Duodenal mucosa (tissue), 2 donors: ENCODE results near the gene AMT.
"Not testable (repeated sequence)": the region's sequence is repeated elsewhere in the genome, so short reads cannot be mapped to it uniquely, and the experiment has no call there.

ENCODE experiments used
- H3K27ac ChIP-seq: one replicate; pipeline ENCODE4 v1.7.0; 2013; ENCODE audit warnings: low read depth, low read length
- H3K27me3 ChIP-seq, 2 donors: one replicate each; pipeline ENCODE4 v1.7.0; 2013; ENCODE audit warnings: low read length in 2 of 2, control low read depth in 1 of 2; ENCODE audit not compliant: insufficient read depth in 2 of 2, control insufficient read depth in 1 of 2
- H3K36me3 ChIP-seq, 2 donors: one replicate each; pipeline ENCODE4 v1.7.0; 2013; ENCODE audit warnings: low read length in 2 of 2, control low read depth in 1 of 2; ENCODE audit not compliant: insufficient read depth in 2 of 2, control insufficient read depth in 1 of 2
- H3K4me1 ChIP-seq, 2 donors: one replicate each; pipeline ENCODE4 v1.7.0; 2013; ENCODE audit warnings: low read length in 2 of 2, control low read depth in 1 of 2; ENCODE audit not compliant: insufficient read depth in 2 of 2, control insufficient read depth in 1 of 2
- H3K4me3 ChIP-seq, 2 donors: one replicate each; pipeline ENCODE4 v1.7.0; 2013; ENCODE audit warnings: low read length in 2 of 2, low read depth in 1 of 2
- H3K9ac ChIP-seq, 2 donors: one replicate each; pipeline ENCODE4 v1.7.0; 2013; ENCODE audit warnings: low read length in 2 of 2, low read depth in 1 of 2
- H3K9me3 ChIP-seq, 2 donors: one replicate each; pipeline ENCODE4 v1.7.0; 2013; ENCODE audit warnings: low read length in 2 of 2, control low read depth in 1 of 2; ENCODE audit not compliant: control insufficient read depth in 1 of 2

Gene AMT

DNA sequence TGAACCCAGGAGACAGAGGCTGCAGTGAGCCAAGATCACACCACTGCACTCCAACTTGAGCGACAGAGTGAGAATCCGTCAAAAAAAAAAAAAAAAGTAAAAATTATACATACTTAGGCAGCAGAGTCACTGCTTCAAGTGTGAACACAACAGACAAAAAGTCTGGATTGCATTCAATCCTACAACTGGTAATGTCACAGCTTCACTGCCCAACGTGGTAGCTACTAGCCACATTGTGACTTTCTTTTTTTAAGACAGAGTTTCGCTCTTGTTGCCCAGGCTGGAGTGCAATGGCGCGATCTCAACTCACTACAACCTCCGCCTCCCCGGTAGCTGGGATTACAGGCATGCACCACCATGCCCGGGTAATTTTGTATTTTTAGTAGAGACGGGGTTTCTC is 31.0 kb downstream of the AMT start:
- H3K4me1 ChIP-seq, result not testable (repeated sequence)

DNA sequence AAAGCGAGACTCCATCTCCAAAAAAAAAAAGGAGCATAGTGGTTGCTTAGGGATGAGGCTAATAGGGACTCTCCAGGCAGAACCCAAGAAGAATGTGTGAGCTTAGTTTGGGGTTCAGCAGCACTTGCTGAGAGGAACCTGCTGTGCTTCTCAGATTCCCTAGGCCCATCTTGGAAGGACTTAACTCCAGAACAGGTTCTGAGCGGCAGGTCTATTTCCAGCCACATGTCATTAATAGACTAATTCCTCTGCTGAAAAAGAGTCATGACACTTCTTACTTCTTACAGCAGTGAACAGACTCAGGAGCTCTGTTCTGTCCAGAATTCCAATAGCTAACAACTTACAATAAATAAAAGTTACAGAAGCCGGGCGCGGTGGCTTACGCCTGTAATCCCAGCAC is 33.0 kb downstream of the AMT start:
- no peaks in the 10 kb centered on the region for H3K27me3 ChIP-seq
- peaks cover 0 to 10% of the 10 kb centered on the region in 2 donors for H3K4me1 ChIP-seq
- no peak overlapping the region for H3K4me3 ChIP-seq
- no peak overlapping the region for H3K9ac ChIP-seq
- peaks cover 0 to 11% of the 10 kb centered on the region in 2 donors for H3K36me3 ChIP-seq
- H3K27ac ChIP-seq, result no peak overlapping the region
- H3K9me3 ChIP-seq, result no peaks in the 10 kb centered on the region

More for the DNA sequence above, 31.0 kb downstream of the AMT start:
- H3K9ac ChIP-seq, H3K4me3 ChIP-seq, H3K27me3 ChIP-seq, H3K9me3 ChIP-seq, H3K27ac ChIP-seq: not testable (repeated sequence)
- peaks cover 0 to 23% of the 10 kb centered on the region in 2 donors for H3K36me3 ChIP-seq

DNA sequence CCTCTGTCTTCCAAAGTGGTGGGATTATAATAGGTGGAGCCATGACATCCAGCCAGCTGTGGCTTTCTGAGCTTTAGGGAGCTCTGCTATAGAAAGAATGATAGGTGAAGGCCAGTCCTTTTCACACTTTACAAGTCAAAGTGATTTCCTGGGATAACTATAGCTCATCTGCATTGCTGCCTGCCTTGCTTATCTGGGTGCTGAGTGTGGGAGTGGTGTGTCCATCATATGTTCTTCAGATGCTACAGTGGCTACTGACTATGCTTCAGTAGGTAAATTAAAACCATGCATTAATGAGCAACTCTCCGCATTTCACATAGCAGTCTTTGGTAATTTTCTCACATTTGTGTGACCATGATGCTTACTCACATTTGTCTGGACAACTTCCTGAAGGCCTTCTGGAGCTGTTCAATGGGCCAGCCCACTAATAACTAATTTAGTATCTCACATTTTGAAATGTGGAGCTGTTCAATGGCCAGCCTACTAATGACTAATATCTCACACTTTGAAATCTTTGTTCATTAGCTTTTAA is 33.9 kb downstream of the AMT start:
- Histone ChIP-seq H3K27ac (no peak overlapping the region), H3K36me3 (peaks cover 0 to 7% of the 10 kb centered on the region in 2 donors), H3K27me3 (no peaks in the 10 kb centered on the region), H3K4me1 (peaks cover 0 to 10% of the 10 kb centered on the region in 2 donors), H3K9ac (no peak overlapping the region), H3K4me3 (no peak overlapping the region), H3K9me3 (no peaks in the 10 kb centered on the region)

DNA sequence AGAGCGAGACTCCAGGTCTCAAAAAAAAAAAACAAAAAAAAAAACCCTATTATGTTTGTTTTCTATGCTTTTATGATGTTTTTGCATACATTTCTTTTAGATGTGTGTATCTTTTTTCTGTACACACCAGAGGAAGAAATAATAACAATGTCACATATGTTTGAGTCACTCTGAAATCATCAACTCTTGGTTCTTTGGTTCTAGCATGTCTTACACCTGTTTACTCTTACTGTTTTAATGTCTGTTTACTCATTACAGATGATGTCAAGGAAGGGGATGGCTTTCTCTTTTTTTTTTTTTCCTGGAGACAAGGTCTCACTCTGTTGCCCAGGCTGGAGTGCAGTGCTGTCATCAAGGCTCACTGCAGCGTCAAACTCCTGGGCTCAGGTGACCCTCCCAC is 34.6 kb downstream of the AMT start:
- H3K4me3 ChIP-seq, result no peak overlapping the region
- H3K9ac ChIP-seq, result no peak overlapping the region
- H3K9me3 ChIP-seq, result no peaks in the 10 kb centered on the region
- peaks cover 0 to 10% of the 10 kb centered on the region in 2 donors for H3K4me1 ChIP-seq
- H3K27ac ChIP-seq, result no peak overlapping the region
- H3K36me3 ChIP-seq, result peaks cover 0 to 5% of the 10 kb centered on the region in 2 donors
- H3K27me3 ChIP-seq, result no peaks in the 10 kb centered on the region

DNA sequence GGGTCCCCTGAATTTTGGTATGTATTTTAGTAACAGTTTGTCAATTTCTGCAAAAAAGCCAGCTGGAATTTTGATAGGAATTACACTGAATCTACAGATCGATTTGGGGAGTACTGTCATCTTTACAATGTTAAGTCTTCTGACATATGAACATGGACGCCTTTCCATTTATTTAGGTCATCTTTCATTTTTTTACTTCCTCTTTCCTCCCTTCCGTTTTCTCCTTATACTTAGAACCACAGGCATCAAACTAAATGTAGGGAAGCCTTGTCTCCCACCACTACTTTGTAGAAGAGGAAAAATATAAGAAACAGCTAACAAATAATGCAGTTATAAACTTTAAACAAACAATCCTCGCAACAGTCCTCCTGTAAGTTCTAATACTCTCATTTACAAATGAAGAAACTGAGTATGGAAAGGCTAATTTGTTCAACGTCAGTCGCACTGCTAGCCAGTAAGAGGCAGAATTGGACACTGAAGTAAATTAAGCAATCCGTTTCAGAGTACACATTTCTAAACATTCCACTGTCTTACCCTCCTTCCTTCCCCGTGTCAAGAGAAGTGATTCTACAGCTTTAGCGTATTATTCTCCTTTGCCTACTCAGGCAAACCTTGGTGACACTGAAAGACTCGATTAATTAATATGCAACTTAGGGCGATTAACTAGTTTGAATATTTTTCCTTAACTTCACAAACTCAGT is 36.1 kb downstream of the AMT start:
- no peaks in the 10 kb centered on the region for H3K27me3 ChIP-seq
- peaks cover 0 to 5% of the 10 kb centered on the region in 2 donors for H3K36me3 ChIP-seq
- H3K4me1 ChIP-seq, result peaks cover 0 to 10% of the 10 kb centered on the region in 2 donors
- no peaks in the 10 kb centered on the region for H3K9me3 ChIP-seq
- H3K4me3 ChIP-seq, result no peak overlapping the region
- no peak overlapping the region for H3K9ac ChIP-seq
- no peak overlapping the region for H3K27ac ChIP-seq

DNA sequence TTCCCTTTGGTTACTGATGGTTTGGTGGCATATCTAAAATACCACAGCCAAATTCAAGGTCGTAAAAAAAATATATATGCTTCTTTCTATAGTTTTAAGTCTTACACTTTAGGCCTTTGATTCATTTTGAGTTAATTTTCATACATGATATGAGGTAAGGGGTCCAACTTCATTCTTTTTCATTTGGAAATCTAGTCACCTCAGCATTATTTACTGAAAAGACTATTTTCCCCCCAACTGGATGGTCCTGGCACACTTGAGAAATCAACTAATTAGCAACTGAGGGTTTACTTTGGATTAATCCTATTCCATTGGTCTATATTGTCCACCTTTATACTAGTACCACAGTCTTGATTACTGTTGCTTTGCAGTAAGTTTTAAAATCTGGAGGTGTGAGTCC is 36.7 kb downstream of the AMT start:
- no peak overlapping the region for H3K9ac ChIP-seq
- peaks cover 0 to 5% of the 10 kb centered on the region in 2 donors for H3K36me3 ChIP-seq
- H3K27ac ChIP-seq, result no peak overlapping the region
- H3K4me1 ChIP-seq, result peaks cover 0 to 10% of the 10 kb centered on the region in 2 donors
- no peak overlapping the region for H3K4me3 ChIP-seq
- no peaks in the 10 kb centered on the region for H3K9me3 ChIP-seq
- H3K27me3 ChIP-seq, result no peaks in the 10 kb centered on the region

DNA sequence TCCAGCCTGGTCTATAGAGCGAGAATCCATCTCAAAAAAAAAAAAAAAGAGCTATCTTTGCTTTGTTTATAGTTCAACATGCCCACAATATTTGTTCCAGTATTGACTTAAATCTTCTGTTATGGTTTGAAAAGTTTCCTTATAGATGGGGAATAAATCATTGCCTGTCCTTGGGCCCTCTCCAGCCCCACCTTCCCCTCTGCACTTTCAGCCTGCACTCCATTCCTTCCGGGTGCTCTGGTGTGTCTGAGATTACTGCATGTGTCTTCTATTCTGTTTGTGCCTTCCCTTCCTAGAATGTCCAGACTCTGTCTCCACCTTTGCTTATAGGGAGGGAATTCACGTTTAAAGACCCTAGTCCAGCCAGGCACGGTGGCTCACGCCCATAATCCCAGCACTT is 38.9 kb downstream of the AMT start:
- H3K4me3 ChIP-seq, result no peak overlapping the region
- peaks cover 0 to 14% of the 10 kb centered on the region in 2 donors for H3K4me1 ChIP-seq
- no peaks in the 10 kb centered on the region for H3K27me3 ChIP-seq
- no peak overlapping the region for H3K9ac ChIP-seq
- no peak overlapping the region for H3K27ac ChIP-seq
- H3K9me3 ChIP-seq, result no peaks in the 10 kb centered on the region
- peaks cover 0 to 4% of the 10 kb centered on the region in 2 donors for H3K36me3 ChIP-seq

DNA sequence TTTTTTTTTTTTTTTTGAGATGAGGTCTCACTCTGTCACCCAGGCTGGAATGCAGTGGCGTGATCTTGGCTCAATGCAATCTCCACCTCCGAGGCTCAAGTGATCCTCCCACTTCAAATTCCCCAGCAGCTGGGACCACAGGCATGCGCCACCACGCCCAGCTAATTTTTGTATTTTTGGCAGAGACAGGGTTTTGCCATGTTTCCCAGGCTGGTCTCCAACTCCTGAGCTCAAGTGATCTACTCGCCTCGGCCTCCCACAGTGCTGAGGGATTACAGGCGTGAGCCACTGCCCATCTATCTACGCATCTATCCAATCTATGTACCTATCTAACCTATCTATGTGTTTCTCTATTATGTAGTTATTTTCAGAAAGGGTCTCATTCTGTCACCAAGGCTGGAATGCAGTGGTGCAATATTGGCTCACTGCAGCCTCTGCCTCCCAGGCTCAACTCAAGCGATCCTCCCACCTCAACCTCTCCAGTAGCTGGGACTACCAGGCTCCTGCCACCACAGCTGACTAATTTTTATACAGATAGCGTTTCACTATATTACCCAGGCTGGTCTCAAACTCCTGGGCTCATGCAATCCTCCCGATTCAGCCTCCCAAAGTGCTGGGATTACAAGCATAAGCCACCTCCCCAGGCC is 43.9 kb downstream of the AMT start:
- peaks cover 0 to 4% of the 10 kb centered on the region in 2 donors for H3K4me1 ChIP-seq
- H3K9ac ChIP-seq, result no peak overlapping the region

DNA sequence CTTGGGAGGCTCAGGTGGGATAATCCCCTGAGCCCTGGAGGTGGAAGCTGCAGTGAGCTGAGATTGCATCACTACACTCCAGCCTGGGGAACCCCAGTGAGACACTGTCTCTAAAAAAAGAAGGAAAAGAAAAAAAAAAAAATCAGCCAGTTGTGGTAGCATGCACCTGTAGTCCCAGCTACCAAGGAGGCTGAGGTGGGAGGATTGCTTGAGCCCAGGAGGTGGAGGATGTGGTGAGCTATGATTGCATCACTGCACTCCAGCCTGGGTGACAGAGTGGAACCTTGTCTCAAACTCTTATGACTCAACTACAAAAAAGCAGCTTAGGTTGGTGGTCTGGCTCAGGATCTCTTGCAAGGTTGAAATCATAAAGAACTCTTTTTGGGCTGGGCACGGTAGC is 44.8 kb downstream of the AMT start:
- H3K4me1 ChIP-seq, result peaks cover 0 to 4% of the 10 kb centered on the region in 2 donors
- H3K4me3 ChIP-seq, result no peak overlapping the region
- no peaks in the 10 kb centered on the region for H3K27me3 ChIP-seq
- no peaks in the 10 kb centered on the region for H3K9me3 ChIP-seq
- no peak overlapping the region for H3K9ac ChIP-seq
- peaks cover 23 to 26% of the 10 kb centered on the region in 2 donors for H3K36me3 ChIP-seq
- no peak overlapping the region for H3K27ac ChIP-seq

More for the DNA sequence above, 43.9 kb downstream of the AMT start:
- Histone ChIP-seq H3K27ac (no peak overlapping the region), H3K27me3 (no peaks in the 10 kb centered on the region), H3K9me3 (no peaks in the 10 kb centered on the region), H3K36me3 (peaks cover 15 to 18% of the 10 kb centered on the region in 2 donors), H3K4me3 (no peak overlapping the region)

DNA sequence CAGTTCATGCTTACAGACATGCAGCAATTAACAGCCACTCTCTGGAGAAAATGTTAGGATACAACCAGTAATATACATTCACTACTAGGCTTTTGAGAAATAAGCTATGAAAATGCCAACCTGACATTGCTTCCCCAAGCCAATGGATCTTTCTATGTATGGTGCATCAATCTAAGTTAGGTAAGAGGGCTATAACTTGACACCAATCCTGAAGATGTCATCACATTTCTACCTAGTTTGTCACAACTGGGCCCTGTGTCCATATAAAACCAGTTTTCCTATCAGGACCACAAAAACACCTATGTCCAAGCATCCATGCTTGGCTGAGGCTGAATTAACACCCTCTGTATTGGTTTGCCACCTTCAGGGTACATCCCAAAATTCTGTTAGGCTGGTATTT is 50.3 kb downstream of the AMT start:
- Histone ChIP-seq H3K4me1 (no peaks in the 10 kb centered on the region), H3K27ac (no peak overlapping the region), H3K9ac (no peak overlapping the region), H3K9me3 (no peaks in the 10 kb centered on the region), H3K27me3 (no peaks in the 10 kb centered on the region), H3K4me3 (no peak overlapping the region), H3K36me3 (peaks cover 43 to 66% of the 10 kb centered on the region in 2 donors)
